Gastroesophageal sphincter (tissue), 3 donors: ENCODE measurements around the gene MAN1A2.

ENCODE experiments used
- CTCF ChIP-seq, 4 experiments: fragments of 200-600 bp in 2 of 4; fragments of 450-650 bp in 2 of 4; sonication (generic) in 1 of 4; IDR thresholded peaks; one replicate each; pipeline ENCODE4 v1.5.1; 2017 to 2019; ENCODE audit warnings: antibody characterized with exemption in 4 of 4, mild to moderate bottlenecking in 2 of 4, moderate library complexity in 2 of 4
- POLR2A ChIP-seq, 2 donors: fragments of 450-650 bp; IDR thresholded peaks; one replicate each; pipeline ENCODE4 v1.6.1; 2017; ENCODE audit warnings: antibody characterized with exemption in 2 of 2, mild to moderate bottlenecking in 2 of 2, moderate library complexity in 1 of 2

GRCh38 chr1:117523111-117523510 lies 155.9 kb downstream of the MAN1A2 start:
- TF ChIP-seq CTCF (IDR thresholded peaks at IDR 0.05) (no peak), POLR2A (IDR thresholded peaks at IDR 0.05) (no peak)
